Liver (tissue), 9 donors: Measurements from ENCODE around the gene RAPGEF1. TPM values are rescaled to one million over a fixed set of nuclear protein-coding genes. Genes with fewer than 3 reads are reported as not detected.
"Not testable (repeated sequence)": the region's sequence is repeated elsewhere in the genome, so short reads cannot be mapped to it uniquely, and the experiment has no call there.

ENCODE experiments used
- DNase-seq: peaks from one replicate; pipeline ENCODE4 v3.0.0-alpha.2; 2017; ENCODE audit warnings: low spot score
- H3K27ac ChIP-seq, 2 donors: one replicate each; pipeline ENCODE4 v1.7.0; 2013; ENCODE audit warnings: inconsistent platforms in 2 of 2, low read length in 2 of 2, control low read depth in 1 of 2, low read depth in 1 of 2, mild to moderate bottlenecking in 1 of 2
- H3K27me3 ChIP-seq, 4 donors: one replicate each; pipeline versions ENCODE4 v1.6.1 to v1.7.0; 2013; ENCODE audit warnings: low read length in 3 of 4, inconsistent platforms in 1 of 4, mild to moderate bottlenecking in 1 of 4, moderate library complexity in 1 of 4; ENCODE audit not compliant: control insufficient read depth in 4 of 4, insufficient read depth in 4 of 4
- H3K36me3 ChIP-seq, 4 donors: one replicate each; pipeline versions ENCODE4 v1.6.1 to v1.7.0; 2013; ENCODE audit warnings: low read length in 3 of 4, mild to moderate bottlenecking in 3 of 4, low read depth in 1 of 4, moderate library complexity in 1 of 4; ENCODE audit not compliant: control insufficient read depth in 4 of 4, insufficient read depth in 3 of 4
- H3K4me1 ChIP-seq, 4 donors: one replicate each; pipeline versions ENCODE4 v1.6.1 to v1.7.0; 2013; ENCODE audit warnings: low read length in 3 of 4, mild to moderate bottlenecking in 3 of 4, moderate library complexity in 1 of 4; ENCODE audit not compliant: control insufficient read depth in 4 of 4, insufficient read depth in 4 of 4
- H3K4me3 ChIP-seq, 3 donors: one replicate each; pipeline versions ENCODE4 v1.6.1 to v1.7.0; 2013; ENCODE audit warnings: low read length in 3 of 3, control low read depth in 1 of 3, low read depth in 1 of 3, mild to moderate bottlenecking in 1 of 3
- H3K9ac ChIP-seq, 2 donors: one replicate each; pipeline ENCODE4 v1.7.0; 2013; ENCODE audit warnings: low read length in 2 of 2, mild to moderate bottlenecking in 2 of 2, moderate library complexity in 2 of 2, control low read depth in 1 of 2, low read depth in 1 of 2
- H3K9me3 ChIP-seq, 4 donors: one replicate each; pipeline versions ENCODE4 v1.6.1 to v1.7.0; 2013; ENCODE audit warnings: low read length in 3 of 4; ENCODE audit not compliant: control insufficient read depth in 4 of 4
- FOXA1 ChIP-seq: IDR thresholded peaks from 2 replicates; pipeline ENCODE4 v1.6.1; 2016; ENCODE audit warnings: antibody characterized with exemption
- FOXA2 ChIP-seq: IDR thresholded peaks from 2 replicates; pipeline ENCODE4 v1.6.1; 2016; ENCODE audit warnings: antibody characterized with exemption
- GABPA ChIP-seq, 2 donors: IDR thresholded peaks in 1 of 2; conservative IDR thresholded peaks in 1 of 2; 2 replicates each; pipeline ENCODE4 v1.6.1; 2016; ENCODE audit warnings: antibody characterized with exemption in 2 of 2, mild to moderate bottlenecking in 1 of 2, moderate library complexity in 1 of 2
- HNF4A ChIP-seq, 2 donors: conservative IDR thresholded peaks; 2 replicates each; pipeline ENCODE4 v1.6.1; 2016; ENCODE audit warnings: antibody characterized with exemption in 2 of 2, mild to moderate bottlenecking in 2 of 2
- HNF4G ChIP-seq: IDR thresholded peaks from 2 replicates; pipeline ENCODE4 v1.6.1; 2016; ENCODE audit warnings: antibody characterized with exemption
- NR2F2 ChIP-seq: IDR thresholded peaks from 2 replicates; pipeline ENCODE4 v1.6.1; 2016; ENCODE audit warnings: antibody characterized with exemption
- RAD21 ChIP-seq, 2 donors: IDR thresholded peaks; 2 replicates each; pipeline ENCODE4 v1.6.1; 2016; ENCODE audit warnings: antibody characterized with exemption in 2 of 2, mild to moderate bottlenecking in 2 of 2
- RXRA ChIP-seq, 2 donors: IDR thresholded peaks; 2 replicates each; pipeline ENCODE4 v1.6.1; 2017 to 2018; ENCODE audit warnings: antibody characterized with exemption in 2 of 2, mild to moderate bottlenecking in 1 of 2
- TAF1 ChIP-seq: conservative IDR thresholded peaks from 2 replicates; pipeline ENCODE4 v1.6.1; 2016; ENCODE audit warnings: antibody characterized with exemption, mild to moderate bottlenecking
- YY1 ChIP-seq: IDR thresholded peaks from 2 replicates; pipeline ENCODE4 v1.6.1; 2016; ENCODE audit warnings: antibody characterized with exemption, mild to moderate bottlenecking
- WGBS: extraction: QIAGEN DNeasy Blood & Tissue Kit; methylation state at CpG from one replicate; pipeline ENCODE4 v1.1.7; 2013; 5-methylcytosine and 5-hydroxymethylcytosine counted together
- polyA plus RNA-seq, 2 donors: library from polyadenylated mRNA; stranded (reverse) in 1 of 2; unstranded in 1 of 2; fragments of 200-250 nt in 1 of 2; fragments of >200 nt in 1 of 2; fragmentation: Nextera tagmentation in 1 of 2; extraction: Ambion mirVana in 1 of 2; gene quantifications; one replicate each; pipeline versions ENCODE4 v1.2.1 to v1.2.3, GENCODE V29; 2013 to 2015
- total RNA-seq, 2 donors: library from RNA; depleted of rRNA; stranded (reverse); fragments of >200 nt; gene quantifications; one replicate each; pipeline ENCODE4 v1.2.3, GENCODE V29; 2014
- TF ChIP-seq, protein P1 (sequence below): IDR thresholded peaks from 2 replicates; pipeline ENCODE4 v1.6.1; 2016; ENCODE audit warnings: antibody characterized with exemption, mild to moderate bottlenecking
- TF ChIP-seq, protein P2 (sequence below): IDR thresholded peaks from 2 replicates; pipeline ENCODE4 v1.6.1; 2016; ENCODE audit warnings: antibody characterized with exemption
- TF ChIP-seq, protein P3 (sequence below): fragments of 150-350 bp; IDR thresholded peaks from 2 replicates; pipeline ENCODE4 v1.5.1; 2017; ENCODE audit warnings: improper control_type of control experiment, low read depth, low read length; ENCODE audit not compliant: missing input control
- TF ChIP-seq, protein P4 (sequence below): IDR thresholded peaks from 2 replicates; pipeline ENCODE4 v1.6.1; 2016; ENCODE audit warnings: antibody characterized with exemption
- TF ChIP-seq, protein P5 (sequence below): IDR thresholded peaks from 2 replicates; pipeline ENCODE4 v1.6.1; 2016; ENCODE audit warnings: antibody characterized with exemption
- donor health status: healthy.
- donor health status: healthy.
- donor health status: healthy.
- donor health status: healthy.
- donor health status: healthy.

The RAPGEF1 gene
- total and polyA plus RNA-seq, 4 donors: 5.6 to 19.7 (median 16.8) TPM

DNA sequence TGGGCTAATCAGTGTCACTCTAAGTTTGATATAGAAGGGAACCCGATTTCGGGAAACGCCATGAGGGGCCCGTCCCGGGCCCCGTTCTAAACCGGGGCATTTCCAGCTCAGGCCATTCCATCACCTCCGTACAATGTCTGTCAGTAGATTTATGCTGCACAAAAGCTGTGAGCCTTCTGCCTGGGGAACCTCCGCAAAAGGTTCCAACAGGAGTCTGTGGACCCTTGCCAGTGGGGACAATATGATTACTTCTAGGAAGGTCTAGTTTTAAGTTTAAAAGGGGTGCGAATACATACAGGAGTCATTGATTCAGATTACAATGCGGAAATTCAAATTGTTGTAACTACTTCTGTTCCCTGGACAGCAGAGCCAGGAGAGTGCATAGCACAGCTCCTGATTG is 57.6 kb downstream of the RAPGEF1 start:
- TF ChIP-seq HNF4G: no peak
- TF ChIP-seq, protein P1, sequence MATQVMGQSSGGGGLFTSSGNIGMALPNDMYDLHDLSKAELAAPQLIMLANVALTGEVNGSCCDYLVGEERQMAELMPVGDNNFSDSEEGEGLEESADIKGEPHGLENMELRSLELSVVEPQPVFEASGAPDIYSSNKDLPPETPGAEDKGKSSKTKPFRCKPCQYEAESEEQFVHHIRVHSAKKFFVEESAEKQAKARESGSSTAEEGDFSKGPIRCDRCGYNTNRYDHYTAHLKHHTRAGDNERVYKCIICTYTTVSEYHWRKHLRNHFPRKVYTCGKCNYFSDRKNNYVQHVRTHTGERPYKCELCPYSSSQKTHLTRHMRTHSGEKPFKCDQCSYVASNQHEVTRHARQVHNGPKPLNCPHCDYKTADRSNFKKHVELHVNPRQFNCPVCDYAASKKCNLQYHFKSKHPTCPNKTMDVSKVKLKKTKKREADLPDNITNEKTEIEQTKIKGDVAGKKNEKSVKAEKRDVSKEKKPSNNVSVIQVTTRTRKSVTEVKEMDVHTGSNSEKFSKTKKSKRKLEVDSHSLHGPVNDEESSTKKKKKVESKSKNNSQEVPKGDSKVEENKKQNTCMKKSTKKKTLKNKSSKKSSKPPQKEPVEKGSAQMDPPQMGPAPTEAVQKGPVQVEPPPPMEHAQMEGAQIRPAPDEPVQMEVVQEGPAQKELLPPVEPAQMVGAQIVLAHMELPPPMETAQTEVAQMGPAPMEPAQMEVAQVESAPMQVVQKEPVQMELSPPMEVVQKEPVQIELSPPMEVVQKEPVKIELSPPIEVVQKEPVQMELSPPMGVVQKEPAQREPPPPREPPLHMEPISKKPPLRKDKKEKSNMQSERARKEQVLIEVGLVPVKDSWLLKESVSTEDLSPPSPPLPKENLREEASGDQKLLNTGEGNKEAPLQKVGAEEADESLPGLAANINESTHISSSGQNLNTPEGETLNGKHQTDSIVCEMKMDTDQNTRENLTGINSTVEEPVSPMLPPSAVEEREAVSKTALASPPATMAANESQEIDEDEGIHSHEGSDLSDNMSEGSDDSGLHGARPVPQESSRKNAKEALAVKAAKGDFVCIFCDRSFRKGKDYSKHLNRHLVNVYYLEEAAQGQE: peak; percentile 42
- H3K9ac ChIP-seq: no peak overlapping the region
- no peaks in the 10 kb centered on the region for H3K36me3 ChIP-seq
- WGBS: 80% methylated on average over 11 of the region's 11 CpGs
- H3K27ac ChIP-seq: peak overlapping the region; percentile 14 to 19
- DNase-seq: no peak
- no peaks in the 10 kb centered on the region for H3K27me3 ChIP-seq
- H3K4me3 ChIP-seq: no peak overlapping the region
- H3K4me1 ChIP-seq: peaks cover 7 to 12% (median 9%) of the 10 kb centered on the region in 4 donors
- H3K9me3 ChIP-seq: no peaks in the 10 kb centered on the region

DNA sequence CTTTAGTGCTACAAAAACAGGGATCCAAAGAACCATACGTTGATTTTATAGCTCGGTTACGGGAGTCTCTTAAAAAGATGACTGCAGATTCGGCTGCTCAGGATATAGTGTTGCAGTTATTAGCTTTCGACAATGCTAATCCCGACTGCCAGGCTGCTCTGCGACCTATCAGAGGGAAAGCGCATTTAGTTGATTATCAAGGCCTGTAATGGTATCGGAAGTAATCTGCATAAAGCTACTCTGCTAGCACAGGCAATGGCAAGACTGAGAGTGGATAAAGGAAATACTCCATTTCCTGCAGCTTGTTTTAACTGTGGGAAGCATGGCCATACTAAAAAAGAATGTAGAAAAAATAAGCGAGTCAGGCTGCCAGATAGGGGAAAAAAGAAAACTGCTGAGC is 58.0 kb downstream of the RAPGEF1 start:
- not testable (repeated sequence) for H3K9me3 ChIP-seq, H3K27me3 ChIP-seq, DNase-seq, H3K36me3 ChIP-seq, H3K9ac ChIP-seq, H3K4me3 ChIP-seq
- peaks cover 7 to 16% (median 13%) of the 10 kb centered on the region in 4 donors for H3K4me1 ChIP-seq
- WGBS: 80% methylated on average over 10 of the region's 10 CpGs
- TF ChIP-seq RAD21 (IDR thresholded peaks at IDR 0.05) (peak; percentile 6 to 7), NR2F2 (peak; percentile 19)
- H3K27ac ChIP-seq: peak overlapping the region in 1 of 2 donors; percentile 14

DNA sequence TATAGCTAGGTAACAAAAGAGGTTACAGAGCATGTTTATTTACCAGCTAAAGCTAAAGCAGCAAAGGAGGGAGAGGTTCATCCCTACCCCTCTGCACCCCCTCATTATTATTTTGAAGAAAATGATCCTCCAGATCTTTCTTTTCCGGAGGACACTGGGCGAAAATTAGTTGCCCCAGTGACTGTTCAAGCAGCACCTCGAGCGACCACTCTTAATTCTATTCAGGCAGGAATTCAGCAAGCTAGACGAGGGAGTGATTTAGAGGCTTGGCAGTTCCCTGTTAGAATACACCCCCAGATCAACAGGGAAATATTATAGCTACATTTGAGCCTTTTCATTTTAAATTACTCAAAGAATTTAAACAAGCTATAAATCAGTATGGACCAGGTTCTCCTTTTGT is 58.8 kb downstream of the RAPGEF1 start:
- H3K36me3 ChIP-seq, H3K9me3 ChIP-seq, H3K9ac ChIP-seq, DNase-seq, H3K27ac ChIP-seq, H3K27me3 ChIP-seq, H3K4me3 ChIP-seq: not testable (repeated sequence)
- 95% methylated on average over 5 of the region's 5 CpGs for WGBS
- H3K4me1 ChIP-seq: peaks cover 8 to 22% (median 15%) of the 10 kb centered on the region in 4 donors

DNA sequence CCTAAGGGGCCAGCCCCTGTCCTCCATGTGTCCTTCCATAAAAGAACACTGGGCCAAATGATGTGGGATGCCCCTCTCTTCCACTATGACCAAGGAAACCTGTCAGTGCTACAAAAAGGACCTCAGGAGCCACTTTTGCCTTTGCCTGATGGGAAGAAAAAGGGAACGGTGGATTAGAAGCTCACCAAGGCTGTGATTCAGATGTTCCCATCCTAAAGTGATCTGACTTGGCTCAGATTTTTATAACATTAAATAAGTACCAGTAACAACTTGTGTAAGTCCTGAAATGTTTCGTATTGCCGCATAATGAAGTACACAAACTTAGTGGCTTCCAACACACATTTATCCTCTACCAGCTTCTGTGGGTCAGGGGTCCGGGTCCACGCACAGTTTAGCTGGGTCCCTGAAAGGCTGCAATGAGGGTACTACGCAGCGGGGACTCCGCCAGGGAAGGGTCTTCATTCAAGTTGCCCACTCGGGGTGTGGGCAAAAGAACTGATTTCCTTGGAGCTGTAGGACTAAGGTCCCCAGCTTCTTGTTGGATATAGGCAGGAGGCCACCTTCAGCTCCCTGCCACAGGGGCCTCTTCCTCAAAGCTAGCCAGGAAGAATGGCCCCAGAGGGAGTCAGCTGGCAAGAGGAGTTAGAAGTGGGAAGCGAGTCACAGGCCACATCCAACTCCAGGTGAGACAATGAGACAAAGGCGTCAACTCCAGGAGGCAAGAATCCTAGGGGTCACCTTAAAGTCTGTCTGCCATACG is 60.4 kb downstream of the RAPGEF1 start:
- Histone ChIP-seq H3K9ac (no peak overlapping the region), H3K27ac (peak overlapping the region in 1 of 2 donors; percentile 49), H3K36me3 (no peaks in the 10 kb centered on the region), H3K27me3 (no peaks in the 10 kb centered on the region), H3K4me1 (peaks cover 14 to 30% (median 23%) of the 10 kb centered on the region in 4 donors), H3K4me3 (no peak overlapping the region), H3K9me3 (no peaks in the 10 kb centered on the region)
- DNase-seq: no peak
- WGBS: 97% methylated on average over 12 of the region's 12 CpGs
- no peak for TF ChIP-seq HNF4G
- no peak for TF ChIP-seq GABPA (IDR thresholded peaks at IDR 0.05 in 1 of 2, conservative IDR thresholded peaks at IDR 0.05 in 1 of 2)
- TF ChIP-seq, protein P2, sequence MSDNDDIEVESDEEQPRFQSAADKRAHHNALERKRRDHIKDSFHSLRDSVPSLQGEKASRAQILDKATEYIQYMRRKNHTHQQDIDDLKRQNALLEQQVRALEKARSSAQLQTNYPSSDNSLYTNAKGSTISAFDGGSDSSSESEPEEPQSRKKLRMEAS: no peak
- TF ChIP-seq RXRA (IDR thresholded peaks at IDR 0.05): no peak
- TF ChIP-seq, protein P3, sequence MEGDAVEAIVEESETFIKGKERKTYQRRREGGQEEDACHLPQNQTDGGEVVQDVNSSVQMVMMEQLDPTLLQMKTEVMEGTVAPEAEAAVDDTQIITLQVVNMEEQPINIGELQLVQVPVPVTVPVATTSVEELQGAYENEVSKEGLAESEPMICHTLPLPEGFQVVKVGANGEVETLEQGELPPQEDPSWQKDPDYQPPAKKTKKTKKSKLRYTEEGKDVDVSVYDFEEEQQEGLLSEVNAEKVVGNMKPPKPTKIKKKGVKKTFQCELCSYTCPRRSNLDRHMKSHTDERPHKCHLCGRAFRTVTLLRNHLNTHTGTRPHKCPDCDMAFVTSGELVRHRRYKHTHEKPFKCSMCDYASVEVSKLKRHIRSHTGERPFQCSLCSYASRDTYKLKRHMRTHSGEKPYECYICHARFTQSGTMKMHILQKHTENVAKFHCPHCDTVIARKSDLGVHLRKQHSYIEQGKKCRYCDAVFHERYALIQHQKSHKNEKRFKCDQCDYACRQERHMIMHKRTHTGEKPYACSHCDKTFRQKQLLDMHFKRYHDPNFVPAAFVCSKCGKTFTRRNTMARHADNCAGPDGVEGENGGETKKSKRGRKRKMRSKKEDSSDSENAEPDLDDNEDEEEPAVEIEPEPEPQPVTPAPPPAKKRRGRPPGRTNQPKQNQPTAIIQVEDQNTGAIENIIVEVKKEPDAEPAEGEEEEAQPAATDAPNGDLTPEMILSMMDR: no peak
- TF ChIP-seq, protein P4, sequence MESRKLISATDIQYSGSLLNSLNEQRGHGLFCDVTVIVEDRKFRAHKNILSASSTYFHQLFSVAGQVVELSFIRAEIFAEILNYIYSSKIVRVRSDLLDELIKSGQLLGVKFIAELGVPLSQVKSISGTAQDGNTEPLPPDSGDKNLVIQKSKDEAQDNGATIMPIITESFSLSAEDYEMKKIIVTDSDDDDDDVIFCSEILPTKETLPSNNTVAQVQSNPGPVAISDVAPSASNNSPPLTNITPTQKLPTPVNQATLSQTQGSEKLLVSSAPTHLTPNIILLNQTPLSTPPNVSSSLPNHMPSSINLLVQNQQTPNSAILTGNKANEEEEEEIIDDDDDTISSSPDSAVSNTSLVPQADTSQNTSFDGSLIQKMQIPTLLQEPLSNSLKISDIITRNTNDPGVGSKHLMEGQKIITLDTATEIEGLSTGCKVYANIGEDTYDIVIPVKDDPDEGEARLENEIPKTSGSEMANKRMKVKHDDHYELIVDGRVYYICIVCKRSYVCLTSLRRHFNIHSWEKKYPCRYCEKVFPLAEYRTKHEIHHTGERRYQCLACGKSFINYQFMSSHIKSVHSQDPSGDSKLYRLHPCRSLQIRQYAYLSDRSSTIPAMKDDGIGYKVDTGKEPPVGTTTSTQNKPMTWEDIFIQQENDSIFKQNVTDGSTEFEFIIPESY: no peak
- no peak for TF ChIP-seq YY1
- TF ChIP-seq FOXA2: no peak
- no peak for TF ChIP-seq TAF1
- no peak for TF ChIP-seq HNF4A (conservative IDR thresholded peaks at IDR 0.05)
- TF ChIP-seq RAD21 (IDR thresholded peaks at IDR 0.05): no peak
- TF ChIP-seq, protein P5, sequence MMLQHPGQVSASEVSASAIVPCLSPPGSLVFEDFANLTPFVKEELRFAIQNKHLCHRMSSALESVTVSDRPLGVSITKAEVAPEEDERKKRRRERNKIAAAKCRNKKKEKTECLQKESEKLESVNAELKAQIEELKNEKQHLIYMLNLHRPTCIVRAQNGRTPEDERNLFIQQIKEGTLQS: no peak
- no peak for TF ChIP-seq FOXA1
